HG03378 (cell line): ENCODE data around the gene TM7SF3.
"Not testable (repeated sequence)": the region's sequence is repeated elsewhere in the genome, so short reads cannot be mapped to it uniquely, and the experiment has no call there.

ENCODE experiments used
- ATAC-seq: cut with Tn5 transposase; IDR thresholded peaks from one replicate; pipeline ENCODE4 v1.9.1; 2021; ENCODE audit warnings: mild to moderate bottlenecking, moderate library complexity; ENCODE audit not compliant: unreplicated experiment

TM7SF3 gene

GRCh38 chr12:27014085-27014858, at the start of gene TM7SF3:
TSS of gene TM7SF3 (minus strand) at chr12:27014384. CDS start at chr12:27014168, 216 bp downstream.
- peak; percentile 66 for ATAC-seq

- no peak for ATAC-seq
Observed at GRCh38 chr12:27063250-27063851, 49.2 kb upstream of the TM7SF3 start.

- ATAC-seq: no peak
Observed at GRCh38 chr12:27061317-27061716, 47.1 kb upstream of the TM7SF3 start.

GRCh38 chr12:27060740-27061139, 46.6 kb upstream of the TM7SF3 start:
- ATAC-seq: no peak

- no peak for ATAC-seq
Observed at GRCh38 chr12:27057543-27057942, 43.4 kb upstream of the TM7SF3 start.

GRCh38 chr12:27055966-27056365, 41.8 kb upstream of the TM7SF3 start:
- ATAC-seq: no peak

GRCh38 chr12:27052742-27053141, 38.6 kb upstream of the TM7SF3 start:
- no peak for ATAC-seq

GRCh38 chr12:27052176-27052575, 38.0 kb upstream of the TM7SF3 start:
- no peak for ATAC-seq

GRCh38 chr12:27048822-27049752, 34.9 kb upstream of the TM7SF3 start:
- ATAC-seq: no peak

GRCh38 chr12:27042018-27042417, 27.8 kb upstream of the TM7SF3 start:
- not testable (repeated sequence) for ATAC-seq

GRCh38 chr12:27040637-27041036, 26.5 kb upstream of the TM7SF3 start:
- ATAC-seq: not testable (repeated sequence)

- no peak for ATAC-seq
Observed at GRCh38 chr12:27034607-27035293, 20.6 kb upstream of the TM7SF3 start.

- no peak for ATAC-seq
Observed at GRCh38 chr12:27032679-27033078, 18.5 kb upstream of the TM7SF3 start.

- no peak for ATAC-seq
Observed at GRCh38 chr12:27031531-27031930, 17.3 kb upstream of the TM7SF3 start.

- ATAC-seq: no peak
Observed at GRCh38 chr12:27026257-27026656, 12.1 kb upstream of the TM7SF3 start.

GRCh38 chr12:27025116-27025515, 10.9 kb upstream of the TM7SF3 start:
- ATAC-seq: no peak

- no peak for ATAC-seq
Observed at GRCh38 chr12:27024291-27024690, 10.1 kb upstream of the TM7SF3 start.

GRCh38 chr12:27020761-27021160, 6.6 kb upstream of the TM7SF3 start:
- no peak for ATAC-seq

- no peak for ATAC-seq
Observed at GRCh38 chr12:27018037-27018436, 3.9 kb upstream of the TM7SF3 start.

GRCh38 chr12:27017163-27017823, 3.1 kb upstream of the TM7SF3 start:
- ATAC-seq: not testable (repeated sequence)
